SH-SY5Y (cell line): ENCODE data around the gene PAX7.

Experiments used
- GATA2 ChIP-seq: IDR thresholded peaks from 2 replicates; pipeline ENCODE4 v1.6.1; 2011; ENCODE audit warnings: mild to moderate bottlenecking, low read depth, low read length
- GATA3 ChIP-seq: IDR thresholded peaks from 2 replicates; pipeline ENCODE4 v1.6.1; 2011; ENCODE audit warnings: low read depth, mild to moderate bottlenecking, low read length, moderate library complexity

GRCh38 chr1:18632218-18632588 lies 1.6 kb downstream of the PAX7 start:
- no peak for TF ChIP-seq GATA2
- TF ChIP-seq GATA3: no peak
